ENCODE results near the gene TRMT61A.

Gene TRMT61A

DNA sequence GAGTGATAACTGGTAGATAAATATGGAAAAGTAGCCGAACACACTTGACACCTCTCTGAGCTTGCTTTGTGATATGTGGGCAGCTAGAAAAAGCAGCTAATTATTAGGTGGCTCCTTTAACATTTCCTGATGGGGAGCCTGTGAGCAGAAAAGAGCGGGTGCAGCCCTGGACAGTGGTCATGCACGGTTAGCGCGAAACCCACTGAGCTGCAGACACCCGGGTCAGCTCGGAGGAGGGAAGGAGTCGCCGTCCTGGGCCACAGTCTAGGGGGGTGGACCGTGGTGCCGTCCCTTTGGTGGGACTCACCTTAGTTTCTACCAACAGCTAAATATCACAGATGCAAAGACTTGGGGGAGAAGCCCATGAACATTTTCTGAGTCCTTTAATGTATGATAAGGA, 40.4 kb downstream of the TRMT61A start:
- no peak for DNase-seq

- no peak for DNase-seq
These were observed 45.1 kb downstream of the TRMT61A start for GRCh38 chr14:103574104-103574503.

GRCh38 chr14:103574707-103575285, 45.8 kb downstream of the TRMT61A start:
- DNase-seq = no peak

GRCh38 chr14:103576371-103577024, 47.5 kb downstream of the TRMT61A start:
- DNase-seq = no peak

GRCh38 chr14:103578401-103579075, 49.5 kb downstream of the TRMT61A start:
- DNase-seq = no peak

DNA sequence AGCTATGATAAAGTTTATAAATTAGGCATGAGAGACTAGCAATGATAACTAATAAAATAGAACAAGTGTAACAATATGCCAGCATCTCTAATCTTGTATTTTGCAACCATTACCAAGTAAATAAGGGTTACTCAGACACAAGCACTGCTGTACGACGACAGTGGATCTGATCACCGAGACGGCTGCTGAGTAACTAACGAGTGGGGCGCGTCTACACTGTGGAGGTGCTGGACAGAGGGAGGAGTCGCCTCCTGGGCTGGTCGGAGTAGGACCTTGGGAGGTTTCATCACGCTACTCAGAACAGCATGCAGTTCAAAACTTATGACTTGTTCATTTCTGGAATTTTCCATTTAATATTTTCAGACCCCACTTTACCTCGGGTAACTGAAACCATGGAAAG, 52.2 kb downstream of the TRMT61A start:
- no peak for DNase-seq

GRCh38 chr14:103581954-103582703, 53.1 kb downstream of the TRMT61A start:
- DNase-seq = no peak

DNA sequence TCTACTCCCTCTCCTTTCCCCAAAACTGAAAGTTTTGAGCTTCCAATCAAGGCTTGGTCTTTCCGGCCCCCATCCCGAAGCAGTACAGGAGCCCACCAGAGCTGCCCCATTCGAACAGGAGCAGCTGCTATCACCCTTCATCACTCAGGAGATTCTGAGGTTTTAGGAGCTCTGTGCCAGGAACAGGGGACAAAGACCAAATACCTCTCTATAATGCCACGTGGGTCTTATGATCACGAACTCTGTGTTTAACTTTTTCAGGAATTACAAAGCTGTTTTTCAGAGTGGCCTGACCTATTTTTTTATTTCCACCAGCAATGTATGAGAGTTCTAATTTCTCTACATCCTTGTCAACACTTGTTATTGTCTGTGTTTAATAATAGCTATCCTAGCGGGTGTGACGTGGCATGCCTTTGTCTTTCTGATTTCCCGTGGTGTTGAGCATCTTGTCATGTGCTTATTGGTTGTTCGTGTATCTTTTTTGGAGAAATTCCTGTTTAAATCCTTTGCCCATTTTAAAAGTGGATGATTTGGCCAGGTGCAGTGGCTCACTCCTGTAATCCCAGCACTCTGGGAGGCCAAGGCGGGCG, 55.4 kb downstream of the TRMT61A start:
- DNase-seq = no peak
